ENCODE data around the gene SLC25A19. TPM values are rescaled to one million over a fixed set of nuclear protein-coding genes. Genes with fewer than 3 reads are reported as not detected.

SLC25A19 gene
- total RNA-seq, 1 donor from 2014 or later, result 45.8 TPM

Other genes starting within 250 kb of the SLC25A19 start
- gene ATP5PD, start 242.5 kb downstream of the SLC25A19 start, total RNA-seq, result 203 and 208 TPM in 2 replicates
- gene KCTD2, start 242.2 kb downstream of the SLC25A19 start, total RNA-seq, result 17.2 and 17.5 TPM in 2 replicates
- gene SLC16A5, start 201.5 kb downstream of the SLC25A19 start, total RNA-seq, result 6.3 and 8.7 TPM in 2 replicates
- gene ARMC7, start 179.5 kb downstream of the SLC25A19 start, total RNA-seq, result 15.7 and 16.3 TPM in 2 replicates
- 55.2 and 61.0 TPM in 2 replicates for gene NT5C, start 157.7 kb downstream of the SLC25A19 start, total RNA-seq
- 252 and 259 TPM in 2 replicates for gene JPT1, start 134.9 kb downstream of the SLC25A19 start, total RNA-seq
- 545 and 551 TPM in 2 replicates for gene SUMO2, start 106.5 kb downstream of the SLC25A19 start, total RNA-seq
- gene NUP85, start 83.8 kb downstream of the SLC25A19 start, total RNA-seq, result 114 and 118 TPM in 2 replicates
- gene GGA3, start 27.8 kb downstream of the SLC25A19 start, total RNA-seq, result 70.6 and 77.2 TPM in 2 replicates
- gene MRPS7, start 27.6 kb downstream of the SLC25A19 start, total RNA-seq, result 66.4 and 72.0 TPM in 2 replicates
- gene MIF4GD, start 18.2 kb downstream of the SLC25A19 start, total RNA-seq, result 41.6 and 43.0 TPM in 2 replicates
- 163 and 173 TPM in 2 replicates for gene GRB2, start 116.2 kb upstream of the SLC25A19 start, total RNA-seq
- 72.9 and 73.3 TPM in 2 replicates for gene TMEM94, start 167.2 kb upstream of the SLC25A19 start, total RNA-seq
- 0.77 and 1.1 TPM in 2 replicates for gene CASKIN2, start 226.1 kb upstream of the SLC25A19 start, total RNA-seq
- 69.4 and 70.0 TPM in 2 replicates for gene TSEN54, start 227.1 kb upstream of the SLC25A19 start, total RNA-seq
- gene LLGL2, start 236.3 kb upstream of the SLC25A19 start, total RNA-seq, result 19.1 and 20.5 TPM in 2 replicates